Activated CD4-positive, alpha-beta T cell treated with anti-CD3 and anti-CD28 coated beads, Interleukin-2, amount 10 ng/mL, durations not matched to agents 7 days and 5 days (primary cell): ENCODE results near the gene AIPL1. TPM values are rescaled to one million over a fixed set of nuclear protein-coding genes. Genes with fewer than 3 reads are reported as not detected.

Source experiments
- CTCF ChIA-PET: fragments of 350-600 bp; sonication (Branson Sonifier 250); formaldehyde crosslinking; loops from one replicate; lab custom pipeline; 2021; ENCODE audit warnings: antibody characterized with exemption; lab: Charles Lee
- POLR2A ChIA-PET: fragments of 350-600 bp; sonication (Branson Sonifier 250); formaldehyde crosslinking; loops from one replicate; lab custom pipeline; 2021; ENCODE audit warnings: antibody characterized with exemption; lab: Charles Lee
- DNase-seq: peaks from one replicate; pipeline ENCODE4 v3.0.0-alpha.2; 2020
- H3K27ac Mint-ChIP-seq: one replicate; pipeline ENCODE4 v1.8.0; 2021; ENCODE audit warnings: mild to moderate bottlenecking, moderate library complexity, mixed read lengths
- H3K27me3 Mint-ChIP-seq: one replicate; pipeline ENCODE4 v1.8.0; 2021; ENCODE audit warnings: mixed read lengths
- H3K36me3 Mint-ChIP-seq: one replicate; pipeline ENCODE4 v1.8.0; 2021; ENCODE audit warnings: low read depth, mixed read lengths
- H3K4me1 Mint-ChIP-seq: one replicate; pipeline ENCODE4 v1.8.0; 2021; ENCODE audit warnings: mixed read lengths
- H3K4me3 Mint-ChIP-seq: one replicate; pipeline ENCODE4 v1.8.0; 2021; ENCODE audit warnings: mild to moderate bottlenecking, moderate library complexity, mixed read lengths
- H3K9me3 Mint-ChIP-seq: one replicate; pipeline ENCODE4 v1.8.0; 2021; ENCODE audit warnings: mixed read lengths
- total RNA-seq, 2 experiments: library from RNA; stranded (reverse); gene quantifications; one replicate each; pipeline ENCODE4 v1.2.3, GENCODE V29; 2021

AIPL1 gene
- total RNA-seq, 2 experiments from 2014 or later = not detected

- Mint-ChIP-seq H3K4me3 (no peak overlapping the region), H3K27me3 (no peaks in the 10 kb centered on the region), H3K36me3 (no peaks in the 10 kb centered on the region), H3K4me1 (no peaks in the 10 kb centered on the region), H3K27ac (no peak overlapping the region), H3K9me3 (no peaks in the 10 kb centered on the region)
- CTCF ChIA-PET = no interaction called here
- POLR2A ChIA-PET = no interaction called here
- no peak for DNase-seq
Measured at GRCh38 chr17:6384481-6384880, 50.4 kb downstream of the AIPL1 start.

DNA sequence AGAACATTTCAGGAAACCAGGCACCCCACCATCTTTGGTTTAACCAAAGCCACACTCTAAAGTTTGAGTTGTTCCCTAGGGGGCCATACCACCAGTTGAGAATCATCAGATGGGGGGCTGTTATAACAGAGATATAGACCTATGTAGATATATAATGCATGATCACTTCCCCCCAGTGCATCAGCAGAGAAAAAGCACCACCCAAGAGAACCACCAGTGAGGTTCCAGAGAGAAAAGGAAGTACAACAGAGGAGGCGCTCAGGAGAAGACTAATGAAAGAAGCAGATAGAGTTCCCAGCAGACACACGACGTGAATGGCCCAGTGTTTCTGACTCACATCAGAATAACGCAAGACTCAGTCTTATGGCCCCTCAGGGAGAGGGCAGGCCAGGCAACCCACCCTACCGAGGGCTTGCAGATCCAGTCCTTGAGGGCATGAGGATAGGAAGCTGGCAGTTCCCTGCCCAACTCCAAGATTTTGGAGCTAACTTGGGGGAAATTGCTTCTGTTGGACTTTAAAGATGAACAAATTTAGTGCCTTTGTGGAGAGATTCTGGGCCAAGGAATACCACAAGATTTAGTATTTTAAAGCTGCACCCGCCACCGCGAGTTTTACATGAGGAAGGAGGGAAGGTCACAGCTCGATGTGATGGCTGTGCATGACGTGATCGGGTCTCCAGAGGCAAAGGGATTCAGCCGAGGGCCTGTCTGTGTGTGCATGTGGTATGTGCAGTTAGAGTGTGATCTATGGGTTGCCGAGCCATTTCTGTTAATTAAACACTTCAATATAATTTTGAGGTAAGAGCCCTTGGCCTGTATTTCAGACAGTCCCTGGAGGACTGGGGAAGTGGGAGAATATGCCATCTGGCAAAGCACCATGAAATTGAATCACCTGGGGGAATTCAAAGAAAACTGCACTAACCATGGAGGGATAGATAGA lies 53.1 kb downstream of the AIPL1 start:
- CTCF ChIA-PET = no interaction called here
- Mint-ChIP-seq H3K27ac (no peak overlapping the region), H3K27me3 (peaks cover 4% of the 10 kb centered on the region), H3K36me3 (no peaks in the 10 kb centered on the region), H3K9me3 (peaks cover 12% of the 10 kb centered on the region), H3K4me3 (no peak overlapping the region), H3K4me1 (no peaks in the 10 kb centered on the region)
- DNase-seq = no peak
- POLR2A ChIA-PET = no interaction called here

DNA sequence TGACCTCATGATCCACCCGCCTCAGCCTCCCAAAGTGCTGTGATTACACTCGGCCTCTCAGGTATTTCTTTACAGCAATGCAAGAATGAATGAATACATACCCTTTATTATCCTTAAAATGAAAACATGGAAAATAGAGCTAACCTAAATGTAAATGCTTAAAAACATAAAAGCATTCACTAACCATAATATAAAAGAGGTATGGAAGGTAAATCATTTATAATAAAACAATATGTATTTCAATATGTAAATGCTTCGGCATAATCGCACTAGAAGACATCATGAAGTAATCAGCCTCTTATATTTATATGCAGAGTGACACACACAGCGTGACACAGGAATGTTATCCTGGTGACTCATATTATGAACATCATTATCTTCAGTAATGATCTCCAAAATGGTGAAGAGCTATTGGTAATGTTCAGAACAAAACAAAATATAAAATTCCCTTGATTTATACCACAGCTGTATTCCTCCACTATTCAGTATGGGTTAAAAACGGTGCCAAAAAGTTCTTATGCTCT lies 53.9 kb downstream of the AIPL1 start:
- CTCF ChIA-PET = no interaction called here
- Mint-ChIP-seq H3K36me3 (no peaks in the 10 kb centered on the region), H3K27ac (no peak overlapping the region), H3K4me3 (no peak overlapping the region), H3K4me1 (no peaks in the 10 kb centered on the region), H3K9me3 (peaks cover 12% of the 10 kb centered on the region), H3K27me3 (peaks cover 4% of the 10 kb centered on the region)
- POLR2A ChIA-PET = no interaction called here
- DNase-seq = no peak

GRCh38 chr17:6377906-6378305 lies 57.0 kb downstream of the AIPL1 start:
- Mint-ChIP-seq H3K36me3 (no peaks in the 10 kb centered on the region), H3K27ac (no peak overlapping the region), H3K4me3 (no peak overlapping the region), H3K9me3 (peaks cover 12% of the 10 kb centered on the region), H3K4me1 (peaks cover 8% of the 10 kb centered on the region), H3K27me3 (peaks cover 10% of the 10 kb centered on the region)
- ChIA-PET POLR2A (no interaction called here), CTCF (no interaction called here)
- no peak for DNase-seq

DNA sequence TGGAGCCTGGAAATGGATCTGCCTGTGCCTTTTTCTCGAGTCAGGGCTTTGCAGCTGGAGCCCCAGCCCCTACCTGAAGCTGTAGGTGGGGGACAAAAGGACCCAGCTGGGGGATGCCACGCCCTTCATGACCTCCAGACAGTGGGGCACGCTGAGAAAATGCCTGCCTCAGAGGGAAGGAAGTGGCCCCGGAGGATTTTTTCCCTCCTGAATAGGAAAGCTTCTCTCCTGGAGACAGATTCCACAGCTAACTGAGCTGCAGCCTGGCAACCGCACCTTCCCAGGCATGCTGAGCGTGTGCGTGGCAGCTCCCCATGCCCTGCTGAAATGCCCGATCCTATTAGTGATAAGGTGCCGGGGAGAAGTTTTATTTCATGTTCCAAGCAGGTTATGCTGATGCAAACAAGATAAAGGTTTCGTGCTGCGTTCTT lies 58.0 kb downstream of the AIPL1 start:
- Mint-ChIP-seq H3K27ac (no peak overlapping the region), H3K27me3 (peaks cover 10% of the 10 kb centered on the region), H3K36me3 (no peaks in the 10 kb centered on the region), H3K4me3 (no peak overlapping the region), H3K4me1 (peaks cover 8% of the 10 kb centered on the region), H3K9me3 (peaks cover 12% of the 10 kb centered on the region)
- ChIA-PET CTCF (no interaction called here), POLR2A (no interaction called here)
- no peak for DNase-seq

DNA sequence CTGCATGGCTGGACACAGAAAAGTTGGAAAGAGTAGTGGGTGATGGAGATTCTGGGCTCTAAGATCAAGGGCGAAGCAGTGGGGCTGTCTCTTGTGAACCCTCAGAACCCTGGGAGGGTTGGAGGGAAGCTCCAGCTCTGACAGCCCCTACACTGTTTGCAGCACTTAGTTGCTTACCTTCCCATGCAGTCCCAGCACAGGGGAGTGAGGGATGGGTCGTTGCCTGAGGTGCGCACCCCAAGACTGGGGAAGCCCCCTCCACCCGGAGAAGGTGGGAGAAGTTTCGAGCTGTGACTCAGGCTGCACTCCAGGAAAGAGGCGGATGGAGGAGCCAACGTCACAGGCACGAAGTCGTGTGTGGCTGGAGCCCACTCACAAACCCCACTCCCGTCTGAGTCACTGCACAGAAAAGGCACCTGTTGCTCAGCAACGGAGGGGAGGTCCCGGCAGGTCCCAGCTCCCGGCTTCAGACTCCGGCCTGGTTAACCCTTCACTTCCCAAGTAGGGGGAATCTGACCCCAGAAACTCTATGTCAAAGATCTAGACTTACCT lies 60.1 kb downstream of the AIPL1 start:
- Mint-ChIP-seq H3K27me3 (peaks cover 12% of the 10 kb centered on the region), H3K27ac (no peak overlapping the region), H3K36me3 (no peaks in the 10 kb centered on the region), H3K4me1 (peaks cover 8% of the 10 kb centered on the region), H3K4me3 (no peak overlapping the region), H3K9me3 (peaks cover 12% of the 10 kb centered on the region)
- ChIA-PET POLR2A (no interaction called here), CTCF (no interaction called here)
- no peak for DNase-seq

DNA sequence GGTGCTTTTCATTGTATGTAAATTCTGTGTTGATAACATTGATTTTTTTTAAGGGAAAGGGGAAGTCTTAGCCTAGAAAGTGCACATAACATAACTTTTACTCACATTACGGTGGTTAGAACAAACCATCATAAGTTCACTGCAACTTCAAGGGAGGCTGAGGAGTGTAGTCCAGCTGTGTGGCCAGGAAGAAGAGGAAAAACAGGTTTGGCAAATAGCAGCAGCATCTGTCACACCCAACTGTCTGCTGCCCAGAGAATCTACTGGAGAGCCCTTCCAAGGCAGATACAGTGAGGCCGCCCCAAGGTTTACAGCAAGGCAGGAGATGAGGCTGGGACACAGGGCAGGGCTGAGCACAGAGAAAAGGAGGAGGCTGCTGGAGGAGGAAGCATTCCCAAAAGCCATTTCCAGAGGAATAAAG lies 60.6 kb downstream of the AIPL1 start:
- Mint-ChIP-seq H3K4me3 (no peak overlapping the region), H3K9me3 (peaks cover 10% of the 10 kb centered on the region), H3K27me3 (peaks cover 14% of the 10 kb centered on the region), H3K4me1 (peaks cover 8% of the 10 kb centered on the region), H3K27ac (no peak overlapping the region), H3K36me3 (no peaks in the 10 kb centered on the region)
- ChIA-PET CTCF (no interaction called here), POLR2A (no interaction called here)
- no peak for DNase-seq

Other genes starting within 250 kb of the AIPL1 start
- 10 to 100 TPM; 16.4 to 22.0 TPM for gene PIMREG, start 9.3 kb upstream of the AIPL1 start, total RNA-seq
- under 1 TPM; 0.33 to 0.37 TPM for gene PITPNM3, start 121.4 kb upstream of the AIPL1 start, total RNA-seq
- gene KIAA0753, start 205.6 kb upstream of the AIPL1 start, total RNA-seq = 10 to 100 TPM; 16.3 to 17.6 TPM
- 10 to 100 TPM; 49.0 to 69.0 TPM for gene TXNDC17, start 205.9 kb upstream of the AIPL1 start, total RNA-seq
- gene MED31, start 216.5 kb upstream of the AIPL1 start, total RNA-seq = 10 to 100 TPM; 19.4 to 20.3 TPM
- 1 to 10 TPM; 1.9 to 2.5 TPM for gene C17orf100, start 216.6 kb upstream of the AIPL1 start, total RNA-seq